ENCODE data around the gene CCL4. TPM values are rescaled to one million over a fixed set of nuclear protein-coding genes. Genes with fewer than 3 reads are reported as not detected.

CCL4 gene
- total RNA-seq, 1 experiment from 2014 or later = 1.2 TPM

DNA sequence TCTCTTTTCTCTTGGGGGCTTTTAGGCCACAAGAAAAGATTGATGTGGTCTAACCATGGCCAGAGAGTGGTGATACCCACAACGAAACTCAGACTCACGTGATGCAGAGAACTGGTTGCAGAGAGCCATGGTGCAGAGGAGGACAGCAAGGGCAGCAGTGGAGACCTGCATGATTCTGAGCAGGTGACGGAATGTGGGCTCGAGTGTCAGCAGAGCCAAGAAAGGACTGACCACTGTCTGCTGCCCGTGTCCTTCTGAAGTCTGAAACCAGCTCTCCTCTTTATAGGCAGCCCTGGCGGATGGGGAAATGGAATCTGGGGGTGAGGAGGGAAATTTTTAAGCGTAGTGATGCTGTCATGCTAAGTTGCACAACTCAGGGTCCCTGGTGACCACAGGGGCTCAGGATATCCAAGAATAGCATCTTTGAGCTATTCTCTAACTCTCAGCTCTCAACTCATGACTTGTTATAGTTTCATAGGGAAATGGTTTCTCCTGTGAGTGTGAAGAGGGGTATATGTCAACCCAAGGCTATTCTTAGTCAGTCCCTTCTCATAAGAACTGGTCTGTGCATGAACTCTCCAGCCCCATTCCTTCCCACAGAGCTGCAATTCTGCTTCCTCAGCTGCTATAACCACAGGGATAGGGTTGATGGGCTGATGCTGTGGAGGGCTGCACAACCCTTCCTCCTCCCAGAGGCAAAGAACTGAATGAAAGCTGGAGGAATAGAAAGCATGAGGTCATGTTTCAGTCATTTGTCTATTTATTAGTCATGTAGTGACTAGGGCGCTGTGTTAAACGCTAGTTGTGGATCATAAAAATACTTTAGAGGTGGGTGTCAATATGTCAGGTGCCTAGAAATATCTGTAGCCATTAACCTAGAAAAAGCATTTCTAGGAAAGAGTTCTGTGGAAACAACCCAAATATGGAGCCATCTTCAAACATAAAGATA, 13.5 kb upstream of the CCL4 start, which contains the start of gene CCL3 (continued):
- TF ChIP-seq, protein P1, sequence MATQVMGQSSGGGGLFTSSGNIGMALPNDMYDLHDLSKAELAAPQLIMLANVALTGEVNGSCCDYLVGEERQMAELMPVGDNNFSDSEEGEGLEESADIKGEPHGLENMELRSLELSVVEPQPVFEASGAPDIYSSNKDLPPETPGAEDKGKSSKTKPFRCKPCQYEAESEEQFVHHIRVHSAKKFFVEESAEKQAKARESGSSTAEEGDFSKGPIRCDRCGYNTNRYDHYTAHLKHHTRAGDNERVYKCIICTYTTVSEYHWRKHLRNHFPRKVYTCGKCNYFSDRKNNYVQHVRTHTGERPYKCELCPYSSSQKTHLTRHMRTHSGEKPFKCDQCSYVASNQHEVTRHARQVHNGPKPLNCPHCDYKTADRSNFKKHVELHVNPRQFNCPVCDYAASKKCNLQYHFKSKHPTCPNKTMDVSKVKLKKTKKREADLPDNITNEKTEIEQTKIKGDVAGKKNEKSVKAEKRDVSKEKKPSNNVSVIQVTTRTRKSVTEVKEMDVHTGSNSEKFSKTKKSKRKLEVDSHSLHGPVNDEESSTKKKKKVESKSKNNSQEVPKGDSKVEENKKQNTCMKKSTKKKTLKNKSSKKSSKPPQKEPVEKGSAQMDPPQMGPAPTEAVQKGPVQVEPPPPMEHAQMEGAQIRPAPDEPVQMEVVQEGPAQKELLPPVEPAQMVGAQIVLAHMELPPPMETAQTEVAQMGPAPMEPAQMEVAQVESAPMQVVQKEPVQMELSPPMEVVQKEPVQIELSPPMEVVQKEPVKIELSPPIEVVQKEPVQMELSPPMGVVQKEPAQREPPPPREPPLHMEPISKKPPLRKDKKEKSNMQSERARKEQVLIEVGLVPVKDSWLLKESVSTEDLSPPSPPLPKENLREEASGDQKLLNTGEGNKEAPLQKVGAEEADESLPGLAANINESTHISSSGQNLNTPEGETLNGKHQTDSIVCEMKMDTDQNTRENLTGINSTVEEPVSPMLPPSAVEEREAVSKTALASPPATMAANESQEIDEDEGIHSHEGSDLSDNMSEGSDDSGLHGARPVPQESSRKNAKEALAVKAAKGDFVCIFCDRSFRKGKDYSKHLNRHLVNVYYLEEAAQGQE (IDR thresholded peaks at IDR 0.05; ENCODE audit: low read depth) = no peak
- no peak for TF ChIP-seq ZNF274 (IDR thresholded peaks at IDR 0.05; ENCODE audit: low read depth, low read length)
- TF ChIP-seq RAD21 (IDR thresholded peaks at IDR 0.05; ENCODE audit: low read depth) = no peak
- no peak for TF ChIP-seq CBX3 (IDR thresholded peaks at IDR 0.05; ENCODE audit: low read depth)
- TF ChIP-seq SRF (IDR thresholded peaks at IDR 0.05; ENCODE audit: low read depth) = no peak
- no peak for TF ChIP-seq ZFX (IDR thresholded peaks at IDR 0.05)
- no peak for TF ChIP-seq TCF7L2 (IDR thresholded peaks at IDR 0.05; ENCODE audit: borderline replicate concordance, extremely low read depth, insufficient read depth, insufficient read length)
- no peak for TF ChIP-seq EZH2phosphoT487 (IDR thresholded peaks at IDR 0.05; ENCODE audit: borderline replicate concordance)
- TF ChIP-seq, protein P2, sequence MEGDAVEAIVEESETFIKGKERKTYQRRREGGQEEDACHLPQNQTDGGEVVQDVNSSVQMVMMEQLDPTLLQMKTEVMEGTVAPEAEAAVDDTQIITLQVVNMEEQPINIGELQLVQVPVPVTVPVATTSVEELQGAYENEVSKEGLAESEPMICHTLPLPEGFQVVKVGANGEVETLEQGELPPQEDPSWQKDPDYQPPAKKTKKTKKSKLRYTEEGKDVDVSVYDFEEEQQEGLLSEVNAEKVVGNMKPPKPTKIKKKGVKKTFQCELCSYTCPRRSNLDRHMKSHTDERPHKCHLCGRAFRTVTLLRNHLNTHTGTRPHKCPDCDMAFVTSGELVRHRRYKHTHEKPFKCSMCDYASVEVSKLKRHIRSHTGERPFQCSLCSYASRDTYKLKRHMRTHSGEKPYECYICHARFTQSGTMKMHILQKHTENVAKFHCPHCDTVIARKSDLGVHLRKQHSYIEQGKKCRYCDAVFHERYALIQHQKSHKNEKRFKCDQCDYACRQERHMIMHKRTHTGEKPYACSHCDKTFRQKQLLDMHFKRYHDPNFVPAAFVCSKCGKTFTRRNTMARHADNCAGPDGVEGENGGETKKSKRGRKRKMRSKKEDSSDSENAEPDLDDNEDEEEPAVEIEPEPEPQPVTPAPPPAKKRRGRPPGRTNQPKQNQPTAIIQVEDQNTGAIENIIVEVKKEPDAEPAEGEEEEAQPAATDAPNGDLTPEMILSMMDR (IDR thresholded peaks at IDR 0.05 in 2 of 3, conservative IDR thresholded peaks at IDR 0.05 in 1 of 3; ENCODE audit: borderline replicate concordance in 1 of 3, insufficient read depth in 1 of 3, low read depth in 2 of 3, low read length in 2 of 3) = no peak
- no peak for TF ChIP-seq POLR2A (IDR thresholded peaks at IDR 0.05; ENCODE audit: borderline replicate concordance, extremely low read depth, insufficient read depth, insufficient read length)
- TF ChIP-seq, protein P3, sequence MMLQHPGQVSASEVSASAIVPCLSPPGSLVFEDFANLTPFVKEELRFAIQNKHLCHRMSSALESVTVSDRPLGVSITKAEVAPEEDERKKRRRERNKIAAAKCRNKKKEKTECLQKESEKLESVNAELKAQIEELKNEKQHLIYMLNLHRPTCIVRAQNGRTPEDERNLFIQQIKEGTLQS (IDR thresholded peaks at IDR 0.05) = no peak
- no peak for TF ChIP-seq SP1 (IDR thresholded peaks at IDR 0.05; ENCODE audit: low read depth)
- no peak for TF ChIP-seq EGR1 (IDR thresholded peaks at IDR 0.05; ENCODE audit: low read depth)
